Measurements from ENCODE around the gene ZFYVE21.

GRCh38 chr14:103770500-103770899 lies 54.9 kb downstream of the ZFYVE21 start:
- TF ChIP-seq CTCF (IDR thresholded peaks at IDR 0.05) (no peak), POLR2A (IDR thresholded peaks at IDR 0.05) (no peak)
